ENCODE data around the gene PLA1A. TPM values are rescaled to one million over a fixed set of nuclear protein-coding genes. Genes with fewer than 3 reads are reported as not detected.

Gene PLA1A
- total RNA-seq, 1 donor from 2014 or later, result not detected

- no peak overlapping the region for H3K27ac Mint-ChIP-seq
- TF ChIP-seq CTCF (IDR thresholded peaks at IDR 0.05; ENCODE audit: unreplicated experiment), result no peak
- no peak overlapping the region for H3K4me3 Mint-ChIP-seq
- H3K4me1 Mint-ChIP-seq, result peaks cover 32% of the 10 kb centered on the region
- H3K36me3 Mint-ChIP-seq, result no peaks in the 10 kb centered on the region
- no peak for DNase-seq (ENCODE audit: low spot score in 2 of 2, unreplicated experiment in 2 of 2)
- H3K27me3 Mint-ChIP-seq (ENCODE audit: low read depth), result no peaks in the 10 kb centered on the region
- peaks cover 4% of the 10 kb centered on the region for H3K9me3 Mint-ChIP-seq
Measured at GRCh38 chr3:119628816-119629445, 31.2 kb downstream of the PLA1A start.

- H3K4me1 Mint-ChIP-seq, result peaks cover 32% of the 10 kb centered on the region
- peak overlapping the region; percentile 91 for H3K27ac Mint-ChIP-seq
- no peak for TF ChIP-seq CTCF (IDR thresholded peaks at IDR 0.05; ENCODE audit: unreplicated experiment)
- H3K9me3 Mint-ChIP-seq, result no peaks in the 10 kb centered on the region
- H3K27me3 Mint-ChIP-seq (ENCODE audit: low read depth), result no peaks in the 10 kb centered on the region
- H3K4me3 Mint-ChIP-seq, result no peak overlapping the region
- no peak for DNase-seq (ENCODE audit: low spot score in 2 of 2, unreplicated experiment in 2 of 2)
- H3K36me3 Mint-ChIP-seq, result no peaks in the 10 kb centered on the region
Measured at GRCh38 chr3:119630128-119630879, 32.6 kb downstream of the PLA1A start.

GRCh38 chr3:119630880-119631329 lies 33.2 kb downstream of the PLA1A start:
- Mint-ChIP-seq H3K4me1 (peaks cover 30% of the 10 kb centered on the region), H3K9me3 (no peaks in the 10 kb centered on the region), H3K27me3 (ENCODE audit: low read depth) (no peaks in the 10 kb centered on the region), H3K4me3 (no peak overlapping the region), H3K27ac (peak overlapping the region; percentile 91), H3K36me3 (no peaks in the 10 kb centered on the region)
- no peak for DNase-seq (ENCODE audit: low spot score in 2 of 2, unreplicated experiment in 2 of 2)
- TF ChIP-seq CTCF (IDR thresholded peaks at IDR 0.05; ENCODE audit: unreplicated experiment), result no peak

GRCh38 chr3:119631516-119631915 lies 33.8 kb downstream of the PLA1A start:
- Mint-ChIP-seq H3K27me3 (ENCODE audit: low read depth) (no peaks in the 10 kb centered on the region), H3K36me3 (no peaks in the 10 kb centered on the region), H3K4me1 (peaks cover 32% of the 10 kb centered on the region), H3K9me3 (no peaks in the 10 kb centered on the region), H3K4me3 (no peak overlapping the region), H3K27ac (peak overlapping the region; percentile 91)
- no peak for DNase-seq (ENCODE audit: low spot score in 2 of 2, unreplicated experiment in 2 of 2)
- TF ChIP-seq CTCF (IDR thresholded peaks at IDR 0.05; ENCODE audit: unreplicated experiment), result no peak

GRCh38 chr3:119632216-119632615 lies 34.5 kb downstream of the PLA1A start:
- no peak for DNase-seq (ENCODE audit: low spot score in 2 of 2, unreplicated experiment in 2 of 2)
- Mint-ChIP-seq H3K36me3 (no peaks in the 10 kb centered on the region), H3K27ac (peak overlapping the region; percentile 91), H3K4me3 (no peak overlapping the region), H3K27me3 (ENCODE audit: low read depth) (no peaks in the 10 kb centered on the region), H3K4me1 (peaks cover 32% of the 10 kb centered on the region), H3K9me3 (no peaks in the 10 kb centered on the region)
- TF ChIP-seq CTCF (IDR thresholded peaks at IDR 0.05; ENCODE audit: unreplicated experiment), result no peak

Measured in mesothelial cell of epicardium (in vitro differentiated cells).